MM.1S (cell line): Measurements from ENCODE around the gene RTRAF.

ENCODE experiments used
- DNase-seq: peaks from one replicate; pipeline ENCODE4 v3.0.0-alpha.2; 2015
- H2AFZ ChIP-seq: fragments of 300-600 bp; sonication (generic); 2 replicates; pipeline ENCODE4 v1.6.0; 2016; ENCODE audit warnings: antibody characterized with exemption, low read length
- H3F3A ChIP-seq: fragments of 300-600 bp; sonication (generic); 2 replicates; pipeline ENCODE4 v1.6.1; 2016; ENCODE audit warnings: mild to moderate bottlenecking, antibody characterized with exemption, low read length, moderate library complexity, mixed read lengths; ENCODE audit not compliant: insufficient read depth
- H3K27ac ChIP-seq: fragments of 300-600 bp; sonication (generic); 2 replicates; pipeline ENCODE4 v1.5.1; 2016; ENCODE audit warnings: mild to moderate bottlenecking, low read length
- H3K27me3 ChIP-seq: fragments of 300-600 bp; sonication (generic); replicated peaks from 2 replicates; pipeline ENCODE4 v1.6.0; 2016; ENCODE audit warnings: low read length; ENCODE audit not compliant: insufficient read depth
- H3K36me3 ChIP-seq: fragments of 300-600 bp; sonication (generic); replicated peaks from 2 replicates; pipeline ENCODE4 v1.6.1; 2016; ENCODE audit warnings: mild to moderate bottlenecking, low read length, mixed read lengths; ENCODE audit not compliant: insufficient read depth
- H3K4me1 ChIP-seq: fragments of 300-600 bp; sonication (generic); 2 replicates; pipeline ENCODE4 v1.6.1; 2016; ENCODE audit warnings: low read length, mixed read lengths
- H3K4me2 ChIP-seq: fragments of 300-600 bp; sonication (generic); 2 replicates; pipeline ENCODE4 v1.6.0; 2016; ENCODE audit warnings: low read depth, low read length
- H3K4me3 ChIP-seq: fragments of 300-600 bp; sonication (generic); 2 replicates; pipeline ENCODE4 v1.5.1; 2016; ENCODE audit warnings: low read length, mixed read lengths
- H3K79me2 ChIP-seq: fragments of 300-600 bp; sonication (generic); 2 replicates; pipeline ENCODE4 v1.6.1; 2016; ENCODE audit warnings: mixed run types, low read length, mixed read lengths
- H3K9ac ChIP-seq: fragments of 300-600 bp; sonication (generic); 2 replicates; pipeline ENCODE4 v1.6.1; 2016; ENCODE audit warnings: low read length, mixed read lengths
- H3K9me2 ChIP-seq: fragments of 300-600 bp; sonication (generic); replicated peaks from 2 replicates; pipeline ENCODE4 v1.6.1; 2016; ENCODE audit warnings: mild to moderate bottlenecking, low read length, mixed read lengths; ENCODE audit not compliant: insufficient read depth
- H3K9me3 ChIP-seq: fragments of 300-600 bp; sonication (generic); replicated peaks from 2 replicates; pipeline ENCODE4 v1.6.1; 2016; ENCODE audit warnings: mild to moderate bottlenecking, low read length, mixed read lengths; ENCODE audit not compliant: insufficient read depth
- H4K20me1 ChIP-seq: fragments of 300-600 bp; sonication (generic); 2 replicates; pipeline ENCODE4 v1.6.1; 2016; ENCODE audit warnings: mild to moderate bottlenecking, low read length, moderate library complexity, mixed read lengths; ENCODE audit not compliant: insufficient read depth
- CTCF ChIP-seq: fragments of 300-600 bp; sonication (generic); IDR thresholded peaks from 2 replicates; pipeline ENCODE4 v1.5.1; 2016; ENCODE audit warnings: antibody characterized with exemption, low read length, mixed read lengths
- EZH2 ChIP-seq: fragments of 300-600 bp; sonication (generic); optimal IDR thresholded peaks from 2 replicates; pipeline ENCODE3; 2017; ENCODE audit warnings: low read depth, mild to moderate bottlenecking, antibody characterized with exemption, low read length, mixed read lengths
- EZH2phosphoT487 ChIP-seq: fragments of 300-600 bp; sonication (generic); IDR thresholded peaks from 2 replicates; pipeline ENCODE4 v1.6.1; 2018; ENCODE audit warnings: antibody characterized with exemption, low read length

Gene RTRAF

GRCh38 chr14:52002542-52002941 is 13.2 kb downstream of the RTRAF start:
- Histone ChIP-seq H3K79me2 (no peaks in the 10 kb centered on the region), H3K27me3 (no peaks in the 10 kb centered on the region), H3K4me2 (no peak overlapping the region), H3K9me3 (no peaks in the 10 kb centered on the region), H3K9ac (no peak overlapping the region), H3K9me2 (no peaks in the 10 kb centered on the region), H4K20me1 (no peaks in the 10 kb centered on the region), H2AFZ (no peak overlapping the region), H3K36me3 (no peaks in the 10 kb centered on the region; the same call in 1 of the 2 replicates), H3K4me1 (peaks cover 15% of the 10 kb centered on the region), H3K27ac (no peak overlapping the region), H3F3A (no peaks in the 10 kb centered on the region), H3K4me3 (no peak overlapping the region)
- TF ChIP-seq CTCF (no peak), EZH2 (no peak), EZH2phosphoT487 (no peak)
- no peak for DNase-seq

- Histone ChIP-seq H3K9ac (no peak overlapping the region), H3K4me1 (peaks cover 15% of the 10 kb centered on the region), H3K36me3 (no peaks in the 10 kb centered on the region; the same call in 1 of the 2 replicates), H3K27ac (no peak overlapping the region), H3K4me2 (no peak overlapping the region; the same call in 1 of the 2 replicates), H3K27me3 (no peaks in the 10 kb centered on the region), H4K20me1 (no peaks in the 10 kb centered on the region), H3K9me3 (no peaks in the 10 kb centered on the region), H3F3A (no peaks in the 10 kb centered on the region), H3K79me2 (no peaks in the 10 kb centered on the region), H3K9me2 (no peaks in the 10 kb centered on the region), H2AFZ (no peak overlapping the region), H3K4me3 (no peak overlapping the region)
- TF ChIP-seq EZH2phosphoT487 (no peak), EZH2 (no peak), CTCF (no peak)
- DNase-seq = no peak
Observed at GRCh38 chr14:52003324-52003723, 14.0 kb downstream of the RTRAF start.

- no peak for DNase-seq
- TF ChIP-seq EZH2phosphoT487 = no peak
- no peak for TF ChIP-seq CTCF
- TF ChIP-seq EZH2 = no peak
- no peaks in the 10 kb centered on the region for H3F3A ChIP-seq
- no peak overlapping the region for H3K27ac ChIP-seq
- H2AFZ ChIP-seq = no peak overlapping the region
- H3K36me3 ChIP-seq = no peaks in the 10 kb centered on the region; the same call in 1 of the 2 replicates
- H3K79me2 ChIP-seq = no peaks in the 10 kb centered on the region
- H3K9ac ChIP-seq = no peak overlapping the region
- H3K27me3 ChIP-seq = no peaks in the 10 kb centered on the region
- H3K9me2 ChIP-seq = no peaks in the 10 kb centered on the region
- no peak overlapping the region for H3K4me2 ChIP-seq
- H3K4me3 ChIP-seq = no peak overlapping the region
- H3K9me3 ChIP-seq = no peaks in the 10 kb centered on the region
- H3K4me1 ChIP-seq = peaks cover 15% of the 10 kb centered on the region
- H4K20me1 ChIP-seq = no peaks in the 10 kb centered on the region
Observed at GRCh38 chr14:52005625-52006024, 16.3 kb downstream of the RTRAF start.
